Adrenal gland (tissue), 5 donors: Measurements from ENCODE around the gene CEP128.

ENCODE experiments used
- POLR2A ChIP-seq, 2 donors: fragments of 450-650 bp; IDR thresholded peaks; one replicate each; pipeline ENCODE4 v1.6.1; 2017; ENCODE audit warnings: antibody characterized with exemption in 2 of 2, mild to moderate bottlenecking in 2 of 2, moderate library complexity in 1 of 2
- TF ChIP-seq, protein P1 (sequence below), 6 experiments: fragments of 450-650 bp in 4 of 6; fragments of 200-600 bp in 2 of 6; sonication (generic) in 1 of 6; IDR thresholded peaks; 1 replicate in 5 of 6; 2 replicates in 1 of 6; pipeline versions ENCODE4 v1.5.1 to v1.8.0; 2016 to 2021; ENCODE audit warnings: antibody characterized with exemption in 6 of 6, mild to moderate bottlenecking in 2 of 6, moderate library complexity in 1 of 6
- donor health status: DM: no; HTN: no; CAD: no.

DNA sequence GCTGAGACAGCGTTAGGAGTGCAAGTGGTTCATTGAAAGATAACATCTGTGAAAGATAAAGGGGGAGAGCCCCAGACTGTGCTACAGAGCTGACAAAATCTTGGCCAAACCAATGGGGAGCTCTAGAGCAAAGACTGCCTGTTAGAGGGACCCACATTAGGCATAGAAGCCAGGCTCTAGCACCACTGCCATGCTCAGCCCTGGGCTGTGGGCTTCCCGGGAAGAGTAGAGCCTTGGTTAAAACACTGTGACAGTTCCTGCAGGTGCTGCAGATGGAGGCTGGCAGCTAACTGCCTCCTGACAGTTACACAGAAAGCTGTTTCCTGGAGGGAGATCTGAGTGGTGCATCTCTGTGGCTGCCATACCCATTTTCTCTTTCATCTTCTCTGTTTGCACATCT, 36.9 kb upstream of the CEP128 start:
- TF ChIP-seq, protein P1, sequence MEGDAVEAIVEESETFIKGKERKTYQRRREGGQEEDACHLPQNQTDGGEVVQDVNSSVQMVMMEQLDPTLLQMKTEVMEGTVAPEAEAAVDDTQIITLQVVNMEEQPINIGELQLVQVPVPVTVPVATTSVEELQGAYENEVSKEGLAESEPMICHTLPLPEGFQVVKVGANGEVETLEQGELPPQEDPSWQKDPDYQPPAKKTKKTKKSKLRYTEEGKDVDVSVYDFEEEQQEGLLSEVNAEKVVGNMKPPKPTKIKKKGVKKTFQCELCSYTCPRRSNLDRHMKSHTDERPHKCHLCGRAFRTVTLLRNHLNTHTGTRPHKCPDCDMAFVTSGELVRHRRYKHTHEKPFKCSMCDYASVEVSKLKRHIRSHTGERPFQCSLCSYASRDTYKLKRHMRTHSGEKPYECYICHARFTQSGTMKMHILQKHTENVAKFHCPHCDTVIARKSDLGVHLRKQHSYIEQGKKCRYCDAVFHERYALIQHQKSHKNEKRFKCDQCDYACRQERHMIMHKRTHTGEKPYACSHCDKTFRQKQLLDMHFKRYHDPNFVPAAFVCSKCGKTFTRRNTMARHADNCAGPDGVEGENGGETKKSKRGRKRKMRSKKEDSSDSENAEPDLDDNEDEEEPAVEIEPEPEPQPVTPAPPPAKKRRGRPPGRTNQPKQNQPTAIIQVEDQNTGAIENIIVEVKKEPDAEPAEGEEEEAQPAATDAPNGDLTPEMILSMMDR (IDR thresholded peaks at IDR 0.05): no peak
- TF ChIP-seq POLR2A (IDR thresholded peaks at IDR 0.05): no peak
